Endothelial cell of hepatic sinusoid (primary cell): ENCODE data around the gene CREBL2.
"Not testable (repeated sequence)": the region's sequence is repeated elsewhere in the genome, so short reads cannot be mapped to it uniquely, and the experiment has no call there.

ENCODE experiments used
- in situ Hi-C: cut with HindIII; loops from 2 replicates; pipeline ENCODE4 v1.10.0; 2017; ENCODE audit warnings: low sequenced_read_pairs

Gene CREBL2

GRCh38 chr12:12596598-12596997, 15.1 kb upstream of the CREBL2 start:
- in situ Hi-C loops: loop anchor here (5.0 kb wide), 3 partner anchors 54 to 229 kb away; no protein-coding TSS in a partner anchor

- in situ Hi-C loops: loop anchor here (5.0 kb wide), 3 partner anchors 57 to 232 kb away; no protein-coding TSS in a partner anchor
Observed at GRCh38 chr12:12598864-12599263, 12.8 kb upstream of the CREBL2 start.

- in situ Hi-C loops: loop anchor here (5.0 kb wide), 3 partner anchors 58 to 233 kb away; no protein-coding TSS in a partner anchor
Observed at GRCh38 chr12:12599750-12600643, 11.7 kb upstream of the CREBL2 start.

- in situ Hi-C loops: no loop called here
Observed at GRCh38 chr12:12600659-12601058, 11.0 kb upstream of the CREBL2 start.

GRCh38 chr12:12604740-12605139, 6.9 kb upstream of the CREBL2 start:
- in situ Hi-C loops: no loop called here

- in situ Hi-C loops: no loop called here
Observed at GRCh38 chr12:12606781-12607589, 4.7 kb upstream of the CREBL2 start.

- in situ Hi-C loops: no loop called here
Observed at GRCh38 chr12:12608557-12608957, 3.1 kb upstream of the CREBL2 start.

GRCh38 chr12:12609692-12610091, 2.0 kb upstream of the CREBL2 start:
- in situ Hi-C loops: no loop called here

GRCh38 chr12:12610711-12611110, 965 bp upstream of the CREBL2 start:
- in situ Hi-C loops: no loop called here

GRCh38 chr12:12612358-12612757, 682 bp downstream of the CREBL2 start:
- in situ Hi-C loops: no loop called here

GRCh38 chr12:12613344-12613743, 1.7 kb downstream of the CREBL2 start:
- in situ Hi-C loops: no loop called here

GRCh38 chr12:12614342-12614741, 2.7 kb downstream of the CREBL2 start:
- in situ Hi-C loops: no loop called here

GRCh38 chr12:12616512-12617310, 5.0 kb downstream of the CREBL2 start:
- in situ Hi-C loops: no loop called here

- in situ Hi-C loops: not testable (repeated sequence)
Observed at GRCh38 chr12:12618064-12618463, 6.4 kb downstream of the CREBL2 start.

GRCh38 chr12:12620730-12621315, 9.1 kb downstream of the CREBL2 start:
- in situ Hi-C loops: no loop called here

GRCh38 chr12:12622418-12622817, 10.7 kb downstream of the CREBL2 start:
- in situ Hi-C loops: no loop called here

GRCh38 chr12:12624498-12624992, 12.9 kb downstream of the CREBL2 start:
- in situ Hi-C loops: no loop called here

GRCh38 chr12:12626471-12626870, 14.8 kb downstream of the CREBL2 start:
- in situ Hi-C loops: no loop called here

- in situ Hi-C loops: no loop called here
Observed at GRCh38 chr12:12627308-12627827, 15.7 kb downstream of the CREBL2 start.

- in situ Hi-C loops: no loop called here
Observed at GRCh38 chr12:12628013-12628412, 16.3 kb downstream of the CREBL2 start.
